ENCODE results near the gene TM9SF3. TPM values are rescaled to one million over a fixed set of nuclear protein-coding genes. Genes with fewer than 3 reads are reported as not detected.

The TM9SF3 gene
- total RNA-seq, 1 donor from 2014 or later = 61.3 TPM

DNA sequence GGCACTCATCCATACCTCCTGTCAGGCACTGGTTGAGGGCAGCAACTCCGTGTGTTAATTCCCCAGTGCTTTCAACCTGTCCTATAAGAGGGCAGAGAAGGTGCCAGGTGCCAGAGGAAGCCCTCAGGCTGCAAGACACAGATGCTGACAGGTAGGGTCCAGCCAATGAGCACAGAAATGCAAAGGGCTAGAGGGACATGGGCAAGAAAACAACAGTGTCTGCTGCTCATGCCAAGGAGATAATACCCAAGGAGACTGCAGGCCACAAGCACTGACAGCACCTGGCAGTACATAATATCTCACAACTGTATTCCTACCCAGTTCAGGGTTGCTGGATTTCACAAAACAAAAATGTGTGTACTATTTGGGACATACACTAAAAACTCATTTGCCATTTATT, 38.4 kb upstream of the TM9SF3 start:
- TF ChIP-seq, protein P1, sequence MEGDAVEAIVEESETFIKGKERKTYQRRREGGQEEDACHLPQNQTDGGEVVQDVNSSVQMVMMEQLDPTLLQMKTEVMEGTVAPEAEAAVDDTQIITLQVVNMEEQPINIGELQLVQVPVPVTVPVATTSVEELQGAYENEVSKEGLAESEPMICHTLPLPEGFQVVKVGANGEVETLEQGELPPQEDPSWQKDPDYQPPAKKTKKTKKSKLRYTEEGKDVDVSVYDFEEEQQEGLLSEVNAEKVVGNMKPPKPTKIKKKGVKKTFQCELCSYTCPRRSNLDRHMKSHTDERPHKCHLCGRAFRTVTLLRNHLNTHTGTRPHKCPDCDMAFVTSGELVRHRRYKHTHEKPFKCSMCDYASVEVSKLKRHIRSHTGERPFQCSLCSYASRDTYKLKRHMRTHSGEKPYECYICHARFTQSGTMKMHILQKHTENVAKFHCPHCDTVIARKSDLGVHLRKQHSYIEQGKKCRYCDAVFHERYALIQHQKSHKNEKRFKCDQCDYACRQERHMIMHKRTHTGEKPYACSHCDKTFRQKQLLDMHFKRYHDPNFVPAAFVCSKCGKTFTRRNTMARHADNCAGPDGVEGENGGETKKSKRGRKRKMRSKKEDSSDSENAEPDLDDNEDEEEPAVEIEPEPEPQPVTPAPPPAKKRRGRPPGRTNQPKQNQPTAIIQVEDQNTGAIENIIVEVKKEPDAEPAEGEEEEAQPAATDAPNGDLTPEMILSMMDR (IDR thresholded peaks at IDR 0.05; ENCODE audit: borderline replicate concordance) = no peak
- DNase-seq = no peak
- Histone ChIP-seq H3K36me3 (no peaks in the 10 kb centered on the region), H3K27ac (replicated peaks) (no peak overlapping the region), H3K4me1 (peaks cover 12% of the 10 kb centered on the region), H3K4me3 (no peak overlapping the region), H3K9me3 (replicated peaks) (no peaks in the 10 kb centered on the region), H3K27me3 (ENCODE audit: low read depth) (no peaks in the 10 kb centered on the region)
- intact Hi-C loops (cut with micrococcal nuclease) = no loop called here

DNA sequence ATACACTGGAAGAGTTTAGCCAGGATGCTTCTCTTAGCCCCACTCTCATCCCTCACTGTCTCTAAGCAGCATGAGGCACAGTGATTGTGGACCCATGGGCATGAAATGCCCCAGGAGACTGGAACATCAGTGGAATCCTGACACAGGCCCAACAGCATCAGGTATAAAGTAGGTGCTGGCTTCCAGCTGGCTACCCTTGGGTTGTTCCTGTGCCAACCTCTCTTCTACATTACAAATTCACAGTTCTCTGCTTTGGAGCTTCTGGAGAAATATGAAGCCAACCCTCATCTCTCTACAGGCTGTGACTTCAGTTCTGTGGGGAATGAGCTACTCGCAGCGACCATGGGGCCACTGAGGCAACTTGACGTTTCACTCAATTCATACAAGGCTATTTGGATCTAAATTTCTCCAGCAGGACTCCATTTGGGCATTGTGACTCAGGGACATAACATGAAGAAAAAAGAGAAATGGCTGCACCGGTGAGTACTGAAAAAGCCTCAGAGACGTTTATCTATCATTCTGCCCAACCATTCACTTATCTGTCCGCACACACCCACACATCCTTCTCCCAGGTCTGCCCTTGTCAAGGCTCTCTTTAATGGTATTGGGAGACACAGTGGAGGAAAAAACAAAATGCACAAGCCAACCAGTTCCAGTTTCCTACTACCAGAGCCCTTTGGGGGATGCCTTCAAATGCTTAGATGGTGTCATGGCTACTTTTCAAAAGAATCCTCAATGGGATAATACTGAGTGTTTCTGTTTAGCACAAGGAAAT, 35.4 kb upstream of the TM9SF3 start:
- TF ChIP-seq, protein P1 (IDR thresholded peaks at IDR 0.05; ENCODE audit: borderline replicate concordance) = no peak
- H3K27ac ChIP-seq (replicated peaks) = no peak overlapping the region
- H3K27me3 ChIP-seq (ENCODE audit: low read depth) = no peaks in the 10 kb centered on the region
- peaks cover 42% of the 10 kb centered on the region for H3K4me1 ChIP-seq
- DNase-seq = no peak
- no peak overlapping the region for H3K4me3 ChIP-seq
- intact Hi-C loops (cut with micrococcal nuclease) = no loop called here
- H3K9me3 ChIP-seq (replicated peaks) = no peaks in the 10 kb centered on the region
- H3K36me3 ChIP-seq = no peaks in the 10 kb centered on the region

GRCh38 chr10:96619796-96620773, 33.3 kb upstream of the TM9SF3 start:
- Histone ChIP-seq H3K36me3 (no peaks in the 10 kb centered on the region), H3K9me3 (replicated peaks) (no peaks in the 10 kb centered on the region), H3K27ac (replicated peaks) (peak overlapping the region; percentile 93), H3K27me3 (ENCODE audit: low read depth) (no peaks in the 10 kb centered on the region), H3K4me1 (peaks cover 46% of the 10 kb centered on the region), H3K4me3 (no peak overlapping the region)
- intact Hi-C loops (cut with micrococcal nuclease) = no loop called here
- DNase-seq = no peak
- TF ChIP-seq, protein P1 (IDR thresholded peaks at IDR 0.05; ENCODE audit: borderline replicate concordance) = no peak

- H3K9me3 ChIP-seq (replicated peaks) = no peaks in the 10 kb centered on the region
- H3K4me1 ChIP-seq = peaks cover 52% of the 10 kb centered on the region
- H3K36me3 ChIP-seq = no peaks in the 10 kb centered on the region
- no peaks in the 10 kb centered on the region for H3K27me3 ChIP-seq (ENCODE audit: low read depth)
- intact Hi-C loops (cut with micrococcal nuclease) = no loop called here
- TF ChIP-seq, protein P1 (IDR thresholded peaks at IDR 0.05; ENCODE audit: borderline replicate concordance) = no peak
- peak overlapping the region; percentile 93 for H3K27ac ChIP-seq (replicated peaks)
- peak; percentile 22 for DNase-seq
- no peak overlapping the region for H3K4me3 ChIP-seq
Measured at GRCh38 chr10:96619120-96619519, 32.3 kb upstream of the TM9SF3 start.

- TF ChIP-seq, protein P1 (IDR thresholded peaks at IDR 0.05; ENCODE audit: borderline replicate concordance) = no peak
- intact Hi-C loops (cut with micrococcal nuclease) = no loop called here
Measured at GRCh38 chr10:96618653-96619052, 31.8 kb upstream of the TM9SF3 start.

More at GRCh38 chr10:96618653-96619052, 31.8 kb upstream of the TM9SF3 start:
- H3K4me3 ChIP-seq = no peak overlapping the region
- DNase-seq = peak; percentile 36
- H3K9me3 ChIP-seq (replicated peaks) = no peaks in the 10 kb centered on the region
- H3K36me3 ChIP-seq = no peaks in the 10 kb centered on the region
- H3K27me3 ChIP-seq (ENCODE audit: low read depth) = no peaks in the 10 kb centered on the region
- H3K4me1 ChIP-seq = peaks cover 55% of the 10 kb centered on the region
- peak overlapping the region; percentile 93 for H3K27ac ChIP-seq (replicated peaks)

Measured in left ventricle myocardium inferior (tissue), 1 donor.